ENCODE data around the gene TMED4. TPM values are rescaled to one million over a fixed set of nuclear protein-coding genes. Genes with fewer than 3 reads are reported as not detected.

The TMED4 gene
- polyA plus RNA-seq, 1 donor from 2014 or later: 158 TPM

DNA sequence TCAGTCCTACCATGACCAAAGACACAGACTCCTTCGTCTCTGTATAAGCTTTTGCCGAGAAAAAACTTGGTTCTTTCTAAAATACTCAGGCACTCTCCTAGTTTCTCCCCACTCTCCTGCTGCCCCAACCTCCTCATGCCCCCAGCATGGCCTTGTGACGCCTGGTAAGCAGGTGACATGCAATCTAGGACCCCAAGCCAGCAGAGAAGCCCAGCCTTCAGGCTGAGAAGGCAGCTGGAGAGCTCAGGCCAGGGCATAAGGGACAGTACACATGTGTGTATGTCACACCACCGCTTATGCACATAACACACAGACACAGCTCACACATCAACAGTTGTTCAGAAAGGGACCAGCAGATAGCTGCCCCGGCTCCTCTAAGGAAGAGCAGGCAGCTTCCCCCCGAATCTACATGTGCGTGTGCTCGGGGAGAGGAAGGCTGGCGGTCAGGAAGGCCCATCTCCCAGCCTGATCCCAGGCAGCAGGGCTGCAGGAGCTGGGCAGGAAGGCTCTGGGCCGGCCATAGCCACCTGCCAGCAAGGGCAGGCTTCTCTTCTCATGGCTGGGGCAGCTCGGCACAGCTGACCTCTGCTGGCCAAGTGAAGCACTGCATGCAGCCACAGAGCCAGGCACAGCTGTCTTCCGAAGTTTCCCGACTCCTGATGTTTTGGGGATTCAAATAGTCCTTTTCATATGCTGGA, 16.8 kb downstream of the TMED4 start:
- no peak overlapping the region for H3K4me3 ChIP-seq (ENCODE audit: low read length)
- no peak overlapping the region for H3K27ac ChIP-seq (ENCODE audit: low read length)
- no peaks in the 10 kb centered on the region for H3K9me3 ChIP-seq (ENCODE audit: low read length)
- no peak overlapping the region for H3K9ac ChIP-seq (ENCODE audit: low read length)
- no peaks in the 10 kb centered on the region for H3K27me3 ChIP-seq (ENCODE audit: insufficient read depth, low read depth, low read length)
- H3F3A ChIP-seq (ENCODE audit: insufficient read depth, low read length, poor library complexity, severe bottlenecking): no peaks in the 10 kb centered on the region
- H3K79me2 ChIP-seq (replicated peaks; ENCODE audit: insufficient read depth, low read length): no peaks in the 10 kb centered on the region
- no peaks in the 10 kb centered on the region for H3K9me2 ChIP-seq (ENCODE audit: insufficient read depth, low read length)
- no peaks in the 10 kb centered on the region for H3K36me3 ChIP-seq (ENCODE audit: insufficient read depth, low read length)
- no peak overlapping the region for H3K4me2 ChIP-seq (ENCODE audit: low read length)
- H4K20me1 ChIP-seq (ENCODE audit: insufficient read depth): no peaks in the 10 kb centered on the region
- TF ChIP-seq MXI1 (conservative IDR thresholded peaks at IDR 0.05; ENCODE audit: poor library complexity, severe bottlenecking): no peak
- TF ChIP-seq, protein P1, sequence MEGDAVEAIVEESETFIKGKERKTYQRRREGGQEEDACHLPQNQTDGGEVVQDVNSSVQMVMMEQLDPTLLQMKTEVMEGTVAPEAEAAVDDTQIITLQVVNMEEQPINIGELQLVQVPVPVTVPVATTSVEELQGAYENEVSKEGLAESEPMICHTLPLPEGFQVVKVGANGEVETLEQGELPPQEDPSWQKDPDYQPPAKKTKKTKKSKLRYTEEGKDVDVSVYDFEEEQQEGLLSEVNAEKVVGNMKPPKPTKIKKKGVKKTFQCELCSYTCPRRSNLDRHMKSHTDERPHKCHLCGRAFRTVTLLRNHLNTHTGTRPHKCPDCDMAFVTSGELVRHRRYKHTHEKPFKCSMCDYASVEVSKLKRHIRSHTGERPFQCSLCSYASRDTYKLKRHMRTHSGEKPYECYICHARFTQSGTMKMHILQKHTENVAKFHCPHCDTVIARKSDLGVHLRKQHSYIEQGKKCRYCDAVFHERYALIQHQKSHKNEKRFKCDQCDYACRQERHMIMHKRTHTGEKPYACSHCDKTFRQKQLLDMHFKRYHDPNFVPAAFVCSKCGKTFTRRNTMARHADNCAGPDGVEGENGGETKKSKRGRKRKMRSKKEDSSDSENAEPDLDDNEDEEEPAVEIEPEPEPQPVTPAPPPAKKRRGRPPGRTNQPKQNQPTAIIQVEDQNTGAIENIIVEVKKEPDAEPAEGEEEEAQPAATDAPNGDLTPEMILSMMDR (IDR thresholded peaks at IDR 0.05; ENCODE audit: poor library complexity, severe bottlenecking): peak; percentile 77
- peak; percentile 73 for TF ChIP-seq SMC3 (conservative IDR thresholded peaks at IDR 0.05; ENCODE audit: poor library complexity)
- peak; percentile 67 for TF ChIP-seq RAD21 (conservative IDR thresholded peaks at IDR 0.05)
- no peak overlapping the region for H2AFZ ChIP-seq (ENCODE audit: low read depth, low read length)

DNA sequence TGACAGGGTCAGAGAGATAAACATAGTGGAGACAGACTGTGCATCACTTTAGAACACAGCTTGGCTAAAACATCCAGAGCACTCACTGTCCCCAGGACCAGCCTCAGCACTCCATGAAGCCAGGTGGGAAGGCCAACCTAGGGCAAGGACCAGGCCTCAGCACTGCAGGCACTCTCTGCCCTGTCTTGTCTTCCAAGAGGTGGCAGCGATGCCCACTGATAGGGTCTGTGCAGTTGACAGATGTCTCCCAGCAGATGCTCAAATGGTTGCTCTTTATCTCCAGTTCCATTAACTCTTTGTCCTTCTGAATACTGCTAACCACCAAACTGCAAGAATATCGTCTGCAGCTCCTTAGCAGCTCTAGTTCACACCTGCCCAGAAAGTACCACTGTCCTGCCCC, 17.4 kb downstream of the TMED4 start:
- Histone ChIP-seq H3K4me3 (ENCODE audit: low read length) (no peak overlapping the region), H3K27me3 (ENCODE audit: insufficient read depth, low read depth, low read length) (no peaks in the 10 kb centered on the region), H3K36me3 (ENCODE audit: insufficient read depth, low read length) (no peaks in the 10 kb centered on the region), H3K9me3 (ENCODE audit: low read length) (no peaks in the 10 kb centered on the region), H3K4me2 (ENCODE audit: low read length) (no peak overlapping the region), H3F3A (ENCODE audit: insufficient read depth, low read length, poor library complexity, severe bottlenecking) (no peaks in the 10 kb centered on the region), H3K9ac (ENCODE audit: low read length) (no peak overlapping the region), H3K27ac (ENCODE audit: low read length) (no peak overlapping the region), H3K79me2 (replicated peaks; ENCODE audit: insufficient read depth, low read length) (no peaks in the 10 kb centered on the region), H4K20me1 (ENCODE audit: insufficient read depth) (no peaks in the 10 kb centered on the region), H3K9me2 (ENCODE audit: insufficient read depth, low read length) (no peaks in the 10 kb centered on the region), H2AFZ (ENCODE audit: low read depth, low read length) (no peak overlapping the region)
- TF ChIP-seq, protein P2, sequence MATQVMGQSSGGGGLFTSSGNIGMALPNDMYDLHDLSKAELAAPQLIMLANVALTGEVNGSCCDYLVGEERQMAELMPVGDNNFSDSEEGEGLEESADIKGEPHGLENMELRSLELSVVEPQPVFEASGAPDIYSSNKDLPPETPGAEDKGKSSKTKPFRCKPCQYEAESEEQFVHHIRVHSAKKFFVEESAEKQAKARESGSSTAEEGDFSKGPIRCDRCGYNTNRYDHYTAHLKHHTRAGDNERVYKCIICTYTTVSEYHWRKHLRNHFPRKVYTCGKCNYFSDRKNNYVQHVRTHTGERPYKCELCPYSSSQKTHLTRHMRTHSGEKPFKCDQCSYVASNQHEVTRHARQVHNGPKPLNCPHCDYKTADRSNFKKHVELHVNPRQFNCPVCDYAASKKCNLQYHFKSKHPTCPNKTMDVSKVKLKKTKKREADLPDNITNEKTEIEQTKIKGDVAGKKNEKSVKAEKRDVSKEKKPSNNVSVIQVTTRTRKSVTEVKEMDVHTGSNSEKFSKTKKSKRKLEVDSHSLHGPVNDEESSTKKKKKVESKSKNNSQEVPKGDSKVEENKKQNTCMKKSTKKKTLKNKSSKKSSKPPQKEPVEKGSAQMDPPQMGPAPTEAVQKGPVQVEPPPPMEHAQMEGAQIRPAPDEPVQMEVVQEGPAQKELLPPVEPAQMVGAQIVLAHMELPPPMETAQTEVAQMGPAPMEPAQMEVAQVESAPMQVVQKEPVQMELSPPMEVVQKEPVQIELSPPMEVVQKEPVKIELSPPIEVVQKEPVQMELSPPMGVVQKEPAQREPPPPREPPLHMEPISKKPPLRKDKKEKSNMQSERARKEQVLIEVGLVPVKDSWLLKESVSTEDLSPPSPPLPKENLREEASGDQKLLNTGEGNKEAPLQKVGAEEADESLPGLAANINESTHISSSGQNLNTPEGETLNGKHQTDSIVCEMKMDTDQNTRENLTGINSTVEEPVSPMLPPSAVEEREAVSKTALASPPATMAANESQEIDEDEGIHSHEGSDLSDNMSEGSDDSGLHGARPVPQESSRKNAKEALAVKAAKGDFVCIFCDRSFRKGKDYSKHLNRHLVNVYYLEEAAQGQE (IDR thresholded peaks at IDR 0.05; ENCODE audit: borderline replicate concordance): no peak
- TF ChIP-seq EZH2 (IDR thresholded peaks at IDR 0.05; ENCODE audit: borderline replicate concordance, insufficient read depth, low read length, poor library complexity, severe bottlenecking) (no peak), MXI1 (conservative IDR thresholded peaks at IDR 0.05; ENCODE audit: poor library complexity, severe bottlenecking) (no peak), POLR2AphosphoS5 (IDR thresholded peaks at IDR 0.05) (no peak), SMC3 (conservative IDR thresholded peaks at IDR 0.05; ENCODE audit: poor library complexity) (no peak), RAD21 (conservative IDR thresholded peaks at IDR 0.05) (no peak), EP300 (conservative IDR thresholded peaks at IDR 0.05; ENCODE audit: poor library complexity, severe bottlenecking) (no peak), TAF1 (IDR thresholded peaks at IDR 0.05; ENCODE audit: low read depth) (no peak)
- TF ChIP-seq, protein P1 (IDR thresholded peaks at IDR 0.05; ENCODE audit: poor library complexity, severe bottlenecking): no peak
